Esophagus mucosa (tissue), 1 donor: ENCODE results near the gene CRACR2B. TPM values are rescaled to one million over a fixed set of nuclear protein-coding genes. Genes with fewer than 3 reads are reported as not detected.
A peak's percentile ranks its signal among the peaks of the same experiment; 100 is the strongest.

ENCODE experiments used
- ATAC-seq: fragments of 200-7000 bp; cut with Tn5 transposase; one replicate; pipeline ENCODE4 v1.9.1; 2020
- total RNA-seq: library from RNA; stranded (reverse); gene quantifications from one replicate; pipeline ENCODE4 v1.2.4, GENCODE V29; 2023
- donor health status: DM: yes; HTN: yes; CAD: no.

The CRACR2B gene
- total RNA-seq, 1 donor from 2014 or later: 3.3 TPM

DNA sequence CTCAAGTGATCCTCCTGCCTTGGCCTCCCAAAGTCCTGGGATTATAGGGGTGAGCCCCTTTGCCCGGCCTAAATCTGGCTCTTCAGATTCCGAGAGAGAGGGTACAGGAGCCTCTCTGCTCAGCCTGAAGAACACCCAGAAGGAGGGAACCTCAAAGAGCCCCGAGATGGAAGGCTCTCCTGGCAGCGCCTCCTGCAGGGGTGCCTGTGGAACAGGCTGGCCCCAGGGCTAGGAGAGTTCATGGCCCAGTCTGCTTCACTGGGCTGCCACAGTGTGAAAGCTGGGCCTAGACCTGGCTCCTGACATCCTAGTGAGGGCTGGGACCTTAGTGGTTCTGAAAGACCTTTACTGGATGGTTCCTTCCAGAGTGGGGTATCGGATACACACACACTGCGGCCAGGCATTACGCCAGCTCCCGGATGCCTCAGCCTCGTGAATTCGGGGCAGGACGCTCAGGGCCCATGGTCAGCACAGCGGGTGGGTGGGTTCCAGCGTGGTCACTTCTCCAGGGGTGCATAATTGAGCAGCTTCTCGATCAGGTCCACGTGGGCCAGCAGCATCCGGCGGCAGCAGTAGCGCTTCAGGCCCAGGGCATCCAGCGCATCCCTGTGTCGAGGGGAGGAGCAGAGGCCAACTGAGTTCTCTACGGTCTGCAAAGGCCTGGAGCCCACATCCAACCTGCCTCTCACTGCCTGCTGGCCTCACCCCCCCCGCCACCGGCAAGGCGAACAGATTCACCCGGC lies 12.3 kb downstream of the CRACR2B start:
- no peak for ATAC-seq

DNA sequence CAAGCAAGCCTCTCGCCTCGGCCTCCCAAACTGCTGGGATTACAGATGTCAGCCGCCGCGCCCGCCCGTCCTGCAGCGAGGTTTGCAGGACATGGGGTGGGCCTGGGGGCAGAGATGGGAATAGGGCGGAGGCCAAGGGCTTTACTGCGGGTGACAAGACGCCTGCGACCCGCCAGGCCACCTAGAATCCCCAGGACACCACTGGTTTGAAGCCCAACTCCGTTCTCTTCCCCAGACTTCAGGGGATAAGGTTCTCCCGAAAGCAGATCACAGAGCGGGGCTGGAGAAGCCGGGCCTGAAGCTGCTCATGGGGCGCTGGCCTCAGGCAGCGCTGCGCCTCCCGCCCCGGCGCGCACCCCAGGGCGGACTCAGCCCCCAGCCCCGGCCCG lies 14.3 kb downstream of the CRACR2B start:
- ATAC-seq: no peak

DNA sequence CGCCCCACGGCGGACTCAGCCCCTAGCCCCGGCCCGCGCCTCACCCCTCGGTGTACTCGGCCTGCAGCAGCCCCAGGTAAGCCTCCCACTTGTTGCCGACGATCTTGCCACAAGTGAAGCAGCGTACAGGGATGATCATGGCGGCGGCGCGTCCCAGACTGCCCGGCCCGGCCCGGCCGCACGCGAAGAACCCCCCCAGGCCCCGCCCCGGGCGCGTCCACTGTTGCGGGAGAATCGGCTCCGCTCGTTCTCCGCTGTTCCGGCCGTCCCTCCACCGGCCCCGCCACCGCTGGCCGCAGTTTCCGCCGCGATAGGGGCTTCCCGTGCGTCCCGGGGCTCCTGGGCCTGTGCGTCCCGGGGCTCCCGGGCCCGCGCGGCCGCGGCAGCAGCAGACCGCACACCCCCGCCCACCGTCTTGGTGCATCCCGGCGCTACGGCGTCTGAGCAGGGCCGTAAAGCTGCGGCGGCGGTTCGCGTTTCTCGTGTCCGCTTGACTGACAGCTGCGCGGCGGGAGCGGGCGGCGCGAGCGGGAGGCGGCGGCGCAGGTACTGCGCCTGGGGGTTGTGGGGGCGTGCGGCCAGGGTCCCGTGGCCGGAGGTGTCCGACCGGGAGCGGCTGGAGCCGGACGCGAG lies 14.8 kb downstream of the CRACR2B start, which contains the start of the genes POLR2L and TSPAN4:
Gene POLR2L (minus strand): TSS at position 160 of the 633 bp plus-strand sequence. CDS start 21 bp downstream, at position 139.
Gene TSPAN4 (plus strand): TSS at position 483 of the 633 bp plus-strand sequence. CDS start 7,453 bp downstream, outside the sequence.
- peak; percentile 66 for ATAC-seq

DNA sequence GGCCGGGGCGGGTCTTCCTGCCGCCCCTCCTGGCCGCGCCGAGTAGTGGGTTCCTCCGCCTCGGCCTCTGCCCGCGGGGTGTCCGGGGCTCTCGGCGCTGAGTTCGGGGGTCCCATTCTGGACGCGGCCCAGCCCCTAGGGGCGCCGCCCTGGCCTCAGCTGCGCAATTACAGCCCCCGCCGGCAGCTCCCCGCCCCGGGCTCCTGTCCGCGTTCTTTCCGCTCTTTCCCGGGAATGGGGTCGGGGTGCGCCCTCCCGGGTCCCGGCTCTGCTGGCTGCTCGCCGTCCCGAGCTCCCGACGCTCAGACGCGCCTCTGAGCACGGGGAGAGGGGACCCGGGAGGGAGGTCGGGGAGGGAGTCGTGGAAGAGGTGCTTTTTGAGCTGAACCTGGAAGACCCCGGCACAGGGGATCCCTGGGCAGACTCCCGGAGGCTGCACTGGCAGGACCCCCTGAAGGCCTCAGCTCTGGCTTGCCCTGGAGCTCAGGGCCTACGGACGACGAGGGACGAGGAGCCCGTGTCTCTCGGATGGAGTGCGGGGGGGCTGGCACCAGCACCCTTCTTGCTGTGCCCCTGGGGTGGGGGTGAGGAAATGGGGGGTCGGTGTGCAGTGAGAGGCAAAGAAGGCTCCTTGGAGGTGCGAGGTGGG lies 15.5 kb downstream of the CRACR2B start:
- ATAC-seq: no peak

DNA sequence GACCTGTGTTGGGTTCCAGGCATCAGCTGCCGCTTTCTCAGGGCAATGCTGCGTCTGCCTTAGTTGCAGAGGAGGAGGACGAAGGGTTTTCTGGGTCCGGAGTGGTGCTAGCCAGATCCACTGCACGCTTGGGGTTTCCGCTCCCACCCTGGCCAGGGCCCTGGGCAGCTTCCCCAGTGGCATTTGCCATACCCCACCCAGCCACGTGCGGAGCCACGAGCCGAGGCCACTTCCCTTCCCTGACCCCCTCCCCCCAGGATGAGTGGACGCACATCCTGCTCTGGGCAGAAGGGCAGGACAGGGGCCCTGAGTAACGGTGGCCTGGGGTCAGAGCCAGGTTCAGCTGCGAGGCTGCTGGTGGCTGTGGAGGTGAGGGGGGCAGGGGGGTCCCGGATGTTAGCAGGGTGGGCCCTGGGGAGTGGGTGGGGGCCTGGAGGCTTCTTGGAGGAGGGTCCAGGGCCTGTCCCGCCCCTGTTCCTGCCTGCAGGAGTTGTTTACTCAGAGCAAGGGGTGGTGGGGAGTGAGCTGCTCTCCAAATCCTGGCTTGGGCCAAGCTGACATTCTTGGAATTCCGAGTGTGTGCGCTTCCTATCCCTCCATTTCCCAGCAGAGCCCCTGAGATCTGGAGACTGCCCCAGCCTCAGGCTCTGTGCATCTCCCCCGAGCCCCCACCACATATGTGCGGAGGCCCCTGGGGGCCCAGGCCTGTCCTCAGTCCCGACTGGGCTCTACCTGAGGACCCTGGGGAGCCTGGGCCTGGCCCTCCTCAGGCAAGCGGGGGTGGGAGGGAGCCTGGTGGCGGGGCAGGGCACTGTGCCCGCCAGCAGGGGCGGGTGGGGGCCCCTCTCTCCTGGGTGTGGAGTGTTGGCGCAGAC lies 16.3 kb downstream of the CRACR2B start:
- peak; percentile 19 for ATAC-seq

DNA sequence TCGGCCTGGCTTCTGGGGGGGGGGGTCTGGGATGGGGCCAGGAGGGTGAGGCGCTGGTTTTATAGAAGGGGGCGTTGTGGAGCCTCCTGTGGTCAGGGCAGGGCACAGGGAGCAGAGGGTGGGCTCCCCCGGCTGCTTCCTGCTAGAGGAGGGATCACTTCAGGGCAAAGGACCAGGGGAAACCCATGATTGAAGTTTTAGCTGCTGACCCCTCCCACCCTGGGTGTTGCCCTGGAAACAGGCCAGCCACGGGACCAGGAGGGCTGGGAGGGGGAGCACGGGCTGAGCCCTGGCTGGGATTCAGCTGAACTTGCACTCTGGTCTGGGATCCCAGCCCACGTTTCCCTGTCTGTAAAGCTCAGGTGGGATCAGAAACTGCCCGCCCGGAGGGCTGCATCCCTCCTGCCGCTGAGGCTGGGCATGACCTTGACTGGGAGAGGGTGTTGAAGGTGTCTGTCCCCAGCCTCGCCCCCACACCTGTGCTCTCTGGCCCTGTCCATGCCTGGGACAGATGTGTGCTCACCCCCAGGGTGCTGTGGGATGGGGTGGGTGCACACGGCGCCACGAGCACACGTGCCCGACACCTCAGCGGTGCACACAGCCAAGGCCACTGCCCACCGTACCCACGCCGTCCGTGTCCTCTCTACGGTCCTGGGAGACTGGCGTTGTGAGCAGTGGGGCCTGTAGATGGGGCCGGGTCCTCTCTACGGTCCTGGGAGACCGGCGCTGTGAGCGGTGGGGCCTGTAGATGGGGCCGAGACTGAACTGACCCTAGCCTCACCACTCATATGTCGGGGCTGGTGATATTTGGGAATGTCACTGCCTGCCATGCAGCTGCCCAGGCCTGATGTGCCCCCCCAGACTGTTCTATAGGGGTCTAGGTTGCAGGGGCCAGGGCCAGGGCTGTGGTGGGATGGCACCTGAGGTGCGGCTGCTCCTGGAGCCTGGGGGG lies 17.2 kb downstream of the CRACR2B start:
- ATAC-seq: peak; percentile 2

DNA sequence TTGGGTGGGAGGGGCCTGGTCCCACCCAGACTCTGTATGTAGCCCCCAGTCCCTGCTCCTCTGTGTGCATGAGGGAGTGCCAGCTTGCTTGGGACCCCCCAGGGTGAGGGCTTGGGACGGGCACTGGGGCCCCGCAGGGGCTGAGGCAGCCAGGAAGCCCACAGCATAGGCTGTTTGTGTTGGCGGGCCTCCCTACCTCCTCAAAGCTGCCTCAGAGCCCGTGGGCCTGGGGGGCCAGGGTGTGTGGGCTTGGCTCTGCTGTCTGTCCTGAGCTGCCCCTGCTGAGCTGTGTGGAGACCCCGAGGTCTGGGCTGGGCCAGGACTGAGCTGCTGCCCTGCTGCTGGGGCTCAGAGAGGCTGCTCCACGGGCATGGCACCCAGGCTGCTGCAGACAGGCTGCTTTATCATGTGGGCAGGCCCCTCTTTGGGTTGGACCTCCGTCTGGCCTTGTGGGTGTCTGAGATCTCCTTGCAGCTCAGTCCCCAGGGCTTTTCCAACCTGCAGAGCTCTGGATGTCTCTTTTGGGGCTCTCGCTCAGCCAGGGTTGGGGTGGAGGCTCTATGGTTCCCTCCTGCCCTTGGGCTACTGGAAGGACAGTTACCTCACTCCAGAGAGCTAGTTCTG lies 18.3 kb downstream of the CRACR2B start:
- ATAC-seq: no peak

DNA sequence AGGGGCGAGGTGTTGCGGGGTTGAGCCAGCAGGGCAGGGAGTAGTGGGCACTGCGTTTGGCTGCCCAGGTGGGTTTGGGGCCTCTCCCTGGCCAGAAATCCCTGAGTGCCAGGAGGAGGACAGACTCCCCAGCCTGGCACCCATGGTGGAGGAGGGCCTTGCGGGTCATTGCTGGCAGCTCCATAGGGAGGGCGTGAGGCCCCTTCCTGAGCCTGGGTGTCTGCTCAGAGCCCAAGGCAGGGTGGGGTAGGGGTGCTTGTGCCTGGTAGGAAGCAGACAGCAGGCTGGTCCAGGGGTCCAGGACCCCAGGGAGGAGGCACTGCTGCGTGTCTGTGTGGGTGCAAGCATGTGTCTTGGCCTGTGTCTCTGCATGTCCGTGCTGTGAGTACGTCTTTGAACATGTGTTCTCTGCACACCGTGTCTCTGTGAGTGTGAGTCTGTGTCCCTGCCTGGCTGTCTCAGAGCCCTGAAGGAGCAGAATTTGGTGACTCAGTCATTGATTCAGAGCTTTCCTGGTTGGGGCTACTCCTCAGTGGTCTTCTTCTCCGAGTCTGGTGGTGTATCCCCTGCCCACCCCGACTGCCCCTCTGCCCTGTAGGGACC lies 18.9 kb downstream of the CRACR2B start:
- ATAC-seq: peak; percentile 3

DNA sequence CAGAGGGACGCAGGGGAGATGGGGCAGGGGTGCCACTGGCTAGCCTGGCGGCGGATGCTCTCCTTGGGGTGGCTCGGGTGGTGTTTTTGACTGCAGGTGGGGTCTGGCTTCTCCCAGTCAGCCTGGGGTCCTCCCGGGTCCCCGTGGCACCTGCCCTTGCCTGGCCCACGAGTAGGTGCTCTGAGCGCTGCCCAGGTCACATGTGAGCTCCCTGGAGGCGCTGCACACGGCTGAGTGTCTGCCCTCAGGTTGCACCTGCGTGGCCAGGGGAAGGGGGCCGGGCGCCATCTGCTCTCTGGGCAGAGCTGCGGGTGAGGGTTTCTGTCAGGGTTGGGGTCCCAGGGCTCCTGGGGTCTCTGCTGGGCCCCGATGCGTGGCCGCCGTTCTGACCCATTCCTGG lies 20.2 kb downstream of the CRACR2B start:
- no peak for ATAC-seq

DNA sequence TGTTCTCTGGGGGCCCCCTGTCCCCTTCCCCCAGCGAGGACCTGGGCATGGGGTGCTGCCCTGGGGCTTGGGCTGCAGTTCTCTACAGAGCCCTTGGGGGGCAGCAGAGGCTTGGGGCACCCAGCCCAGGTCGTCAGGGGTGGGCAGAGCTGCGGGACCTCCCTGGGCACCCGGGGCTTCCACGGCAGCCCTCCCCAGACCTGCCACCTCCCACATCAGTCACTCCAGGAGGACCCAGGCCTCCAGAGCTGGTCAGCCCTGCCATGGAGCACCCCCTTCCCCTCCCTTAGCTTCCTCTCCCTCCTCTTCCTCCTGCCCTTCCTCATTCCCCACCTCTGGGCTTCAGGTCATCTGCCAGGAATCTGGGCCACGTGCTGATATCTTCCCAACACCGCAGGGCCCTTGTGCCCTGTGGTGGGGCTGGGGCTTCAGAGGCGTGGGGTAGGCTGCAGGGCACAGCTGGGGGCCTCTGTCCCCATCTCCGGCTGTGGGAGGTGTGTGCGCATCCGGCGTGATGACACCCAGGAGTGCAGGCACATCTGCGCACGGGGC lies 20.7 kb downstream of the CRACR2B start:
- peak; percentile 22 for ATAC-seq

DNA sequence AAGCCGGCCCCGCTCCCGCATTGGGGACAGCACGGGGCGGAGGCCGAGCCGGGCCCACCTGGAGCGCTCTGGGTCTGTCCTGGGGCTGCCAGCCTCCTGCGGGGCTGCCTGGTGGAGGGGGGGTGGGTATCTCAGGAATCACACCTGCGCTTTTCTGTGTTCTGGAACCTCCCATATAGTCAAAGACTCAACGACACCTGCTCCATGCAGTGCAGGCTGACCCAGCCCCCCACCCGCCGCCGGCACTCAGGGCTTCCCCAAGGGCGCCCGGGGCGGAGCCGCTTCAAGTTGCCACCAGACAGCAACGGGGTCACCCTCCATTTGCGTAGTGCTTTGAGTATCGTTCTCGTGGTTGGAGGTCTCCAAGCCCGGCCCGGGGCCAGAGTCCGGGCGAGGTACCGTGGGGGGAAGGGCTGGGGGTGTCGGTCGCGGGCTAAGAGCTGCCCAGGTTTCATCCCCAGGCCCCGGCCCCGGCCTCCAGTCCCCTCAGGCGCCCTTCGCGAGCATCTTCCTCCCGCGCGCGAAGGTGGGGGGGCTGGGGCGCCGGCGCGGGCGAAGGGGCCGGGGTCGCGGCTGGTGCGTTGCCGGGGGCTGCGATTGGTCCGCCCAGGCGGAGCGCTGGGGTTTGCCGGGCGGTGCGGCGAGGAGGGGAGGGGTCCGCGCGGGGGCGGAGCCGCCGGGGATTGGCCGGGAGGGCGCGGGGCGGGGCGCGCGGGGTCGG lies 21.5 kb downstream of the CRACR2B start:
- ATAC-seq: no peak

DNA sequence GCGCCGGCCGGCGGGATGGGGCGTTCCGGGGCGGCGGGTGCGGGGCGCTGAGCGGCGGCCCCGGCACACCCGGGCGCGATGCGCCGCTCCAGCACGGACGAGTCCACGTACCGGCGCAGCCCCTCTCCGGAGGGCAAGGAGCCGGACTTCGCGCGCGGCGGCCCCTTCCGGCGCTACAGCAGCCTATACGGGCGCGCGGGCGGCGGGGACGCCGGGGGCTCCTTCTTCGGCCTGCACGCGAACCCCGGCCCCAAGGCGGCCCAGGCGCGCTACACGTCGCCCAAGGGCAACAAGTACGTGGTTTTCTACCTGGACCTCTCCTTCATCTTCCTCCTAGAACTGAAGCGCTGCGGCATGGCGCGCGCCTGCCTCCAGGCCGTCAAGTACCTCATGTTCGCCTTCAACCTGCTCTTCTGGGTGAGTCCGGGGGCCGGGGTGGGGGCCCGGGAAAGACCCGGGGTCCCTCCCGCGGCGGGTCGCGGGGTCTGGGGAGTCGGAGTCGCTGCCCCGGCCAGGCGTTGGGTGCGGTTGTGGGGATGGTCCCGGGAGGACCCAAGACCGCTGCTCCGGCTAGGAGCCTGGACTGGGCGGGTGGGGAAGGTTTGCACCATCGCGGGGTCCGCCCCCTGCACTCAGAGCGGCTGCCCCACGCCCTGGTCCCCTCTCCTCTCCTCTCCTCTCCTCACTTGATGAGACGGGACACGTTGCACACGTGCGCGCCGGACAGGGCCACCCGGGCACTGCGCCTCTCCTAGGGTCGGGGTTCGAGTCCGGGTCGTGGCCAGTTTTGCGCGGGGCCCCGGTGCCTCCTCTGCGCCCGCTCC lies 22.4 kb downstream of the CRACR2B start:
- no peak for ATAC-seq

DNA sequence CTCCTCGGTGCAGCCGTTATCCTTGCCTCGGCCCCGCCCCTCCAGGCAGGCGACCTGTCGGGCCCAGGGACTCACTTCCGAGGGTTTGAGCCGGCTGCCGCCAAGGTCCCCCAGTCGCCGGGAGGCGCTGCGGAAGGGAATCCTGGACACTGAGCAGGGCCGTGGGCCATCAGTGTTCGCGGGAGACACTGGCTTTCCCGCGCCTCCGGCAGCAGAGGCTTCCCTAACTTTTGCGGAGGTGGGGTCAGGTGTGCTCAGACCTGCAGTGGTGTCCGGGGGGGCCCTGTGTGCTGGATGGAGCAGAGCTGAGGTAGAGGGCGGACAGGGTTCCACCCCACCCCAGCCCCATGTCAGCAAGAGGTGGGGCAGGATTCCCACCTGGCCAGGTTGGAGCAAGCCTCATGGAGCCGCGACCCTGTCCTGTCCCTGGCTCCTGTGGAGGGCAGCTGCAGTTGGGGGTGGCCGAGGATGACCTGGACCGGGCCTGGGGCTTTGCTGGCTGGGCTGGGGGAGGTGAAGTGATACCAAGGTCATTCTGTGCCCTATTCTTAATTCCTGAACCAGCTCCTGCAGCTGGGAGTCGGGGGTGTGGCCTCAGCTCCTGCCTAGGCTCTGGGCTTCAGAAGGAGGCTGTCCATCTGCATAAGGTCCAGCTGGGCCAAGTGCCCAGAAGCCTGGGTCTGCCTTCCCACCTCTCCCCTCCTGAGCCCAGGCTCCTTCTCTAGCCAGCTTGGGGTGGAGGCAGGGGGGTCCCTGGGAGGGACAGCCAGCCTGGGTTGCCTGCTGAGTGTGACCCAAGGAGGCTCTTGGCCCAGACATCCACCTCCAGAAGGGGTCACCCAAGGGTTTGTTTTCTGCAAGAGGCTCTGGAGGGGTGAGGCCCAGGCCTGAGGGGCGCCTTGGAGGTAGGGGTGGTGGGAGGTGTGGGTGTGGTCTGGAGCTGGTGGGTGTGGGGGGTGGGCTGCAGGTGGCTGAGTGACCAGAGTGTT lies 23.4 kb downstream of the CRACR2B start:
- ATAC-seq: no peak

DNA sequence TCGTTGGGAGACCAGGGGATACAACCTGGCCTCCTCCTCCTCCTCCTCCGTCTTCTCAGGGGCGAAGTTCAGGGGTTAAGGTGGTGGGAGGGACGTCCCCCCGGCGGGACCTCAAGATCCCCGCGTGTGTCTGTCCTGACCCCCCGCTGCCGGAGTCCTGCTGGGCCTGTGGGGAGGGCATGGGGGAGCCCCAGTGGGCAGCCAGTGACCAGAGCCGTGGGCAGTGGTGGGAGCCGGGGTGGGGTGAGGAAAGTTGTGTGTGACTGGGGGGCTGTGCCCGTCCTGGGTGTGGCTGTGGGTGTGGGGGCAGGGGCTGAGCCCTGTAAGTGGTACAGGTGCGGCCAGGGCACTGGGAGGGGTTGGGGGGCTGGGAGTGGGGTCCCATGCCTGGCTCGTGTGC lies 25.0 kb downstream of the CRACR2B start:
- no peak for ATAC-seq

DNA sequence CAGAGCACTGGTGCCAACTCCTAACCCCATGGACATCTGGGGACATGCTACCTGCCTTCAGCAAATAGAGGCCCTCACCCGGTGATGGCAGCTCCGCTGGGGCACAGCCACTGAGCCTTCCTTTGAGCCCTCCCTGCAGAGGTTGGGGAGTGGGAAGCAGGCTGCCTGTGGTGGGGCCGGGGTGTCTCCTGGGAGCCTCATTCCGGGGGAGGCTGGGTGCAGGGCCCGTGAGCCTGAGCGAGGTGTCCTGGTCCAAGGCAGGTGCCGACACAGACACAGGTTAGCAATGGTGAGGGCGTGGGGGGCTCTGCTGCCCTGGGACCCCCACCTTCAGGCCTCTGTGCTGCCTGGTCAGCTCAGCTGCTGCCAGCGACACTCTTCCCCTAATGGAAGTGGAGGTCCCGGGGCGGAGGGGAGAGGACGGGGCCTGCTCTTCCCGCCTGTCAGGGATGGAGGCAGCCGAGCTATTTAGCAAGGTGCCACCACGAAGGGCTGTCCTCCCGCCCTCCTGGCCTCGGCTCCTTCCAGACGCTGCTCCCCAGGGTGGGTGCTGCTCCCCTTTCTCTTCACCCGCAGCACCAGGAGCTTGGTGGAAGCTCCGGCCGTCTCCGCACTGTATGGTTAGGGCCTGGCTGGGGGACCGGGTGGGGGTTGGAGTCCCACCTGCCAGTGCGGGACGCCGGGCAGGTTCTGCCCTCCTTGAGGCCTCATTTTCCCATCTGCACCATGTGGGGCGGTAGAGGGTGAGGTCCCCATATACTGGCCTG lies 26.1 kb downstream of the CRACR2B start:
- ATAC-seq: no peak

DNA sequence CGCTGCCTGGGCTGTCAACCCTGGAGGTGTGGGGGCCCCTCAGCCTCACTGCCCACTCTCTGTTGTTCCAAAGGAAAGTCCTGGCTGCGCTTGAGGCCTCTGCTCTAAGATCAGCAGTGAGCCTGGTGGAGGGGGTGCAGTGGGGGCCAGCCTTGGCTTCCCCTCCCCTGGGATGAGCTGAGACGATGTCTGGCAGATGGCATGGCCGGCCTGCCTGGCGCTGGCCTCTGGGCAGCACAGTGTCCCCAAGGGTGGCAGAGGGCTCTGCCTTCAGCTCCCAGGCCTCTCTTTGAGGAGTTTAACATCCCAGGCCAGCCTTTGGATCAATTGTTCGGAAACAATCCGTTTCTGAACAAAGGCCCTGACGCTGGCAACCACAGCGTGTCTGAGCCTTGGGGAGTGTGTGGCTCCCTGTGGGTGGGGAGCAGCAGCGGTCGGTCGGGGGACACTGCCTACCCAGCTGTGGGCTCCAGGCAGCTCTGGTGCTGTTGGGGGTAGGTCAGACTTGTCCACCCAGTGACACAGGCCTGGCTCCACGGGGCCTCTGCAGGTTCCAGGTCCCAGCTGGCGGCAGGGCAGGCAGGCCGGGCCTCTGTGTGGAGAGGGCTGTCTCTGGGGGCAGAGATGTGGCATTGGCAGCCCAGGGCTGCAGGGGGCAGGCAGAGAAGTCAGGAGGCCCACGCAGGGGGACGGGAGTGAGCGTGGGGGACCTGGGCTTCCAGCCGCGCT lies 27.0 kb downstream of the CRACR2B start:
- no peak for ATAC-seq
